Measurements from ENCODE around the gene KRTAP1-4.

GRCh38 chr17:41029633-41030245, at the start of gene KRTAP1-4:
- TF ChIP-seq CTCF (conservative IDR thresholded peaks at IDR 0.05) (no peak), EZH2 (IDR thresholded peaks at IDR 0.05; ENCODE audit: low read depth) (no peak)
